ENCODE measurements around the gene SH2B3.

- no peak for TF ChIP-seq CTCF (IDR thresholded peaks at IDR 0.05; ENCODE audit: insufficient read depth, low read length, poor library complexity, severe bottlenecking)
- no peak for TF ChIP-seq EZH2phosphoT487 (conservative IDR thresholded peaks at IDR 0.05; ENCODE audit: low read length)
These were observed 32.2 kb downstream of the SH2B3 start for GRCh38 chr12:111437816-111438454.

Data from SU-DHL-6 (cell line).